ENCODE measurements around the gene CAPZB.

GRCh38 chr1:19377812-19378718 lies 107.3 kb downstream of the CAPZB start:
- TF ChIP-seq CTCF (IDR thresholded peaks at IDR 0.05) (no peak), POLR2A (IDR thresholded peaks at IDR 0.05) (no peak)

Measured in lower leg skin (tissue), 3 donors.